ENCODE data around the gene TTC32.

TTC32 gene

DNA sequence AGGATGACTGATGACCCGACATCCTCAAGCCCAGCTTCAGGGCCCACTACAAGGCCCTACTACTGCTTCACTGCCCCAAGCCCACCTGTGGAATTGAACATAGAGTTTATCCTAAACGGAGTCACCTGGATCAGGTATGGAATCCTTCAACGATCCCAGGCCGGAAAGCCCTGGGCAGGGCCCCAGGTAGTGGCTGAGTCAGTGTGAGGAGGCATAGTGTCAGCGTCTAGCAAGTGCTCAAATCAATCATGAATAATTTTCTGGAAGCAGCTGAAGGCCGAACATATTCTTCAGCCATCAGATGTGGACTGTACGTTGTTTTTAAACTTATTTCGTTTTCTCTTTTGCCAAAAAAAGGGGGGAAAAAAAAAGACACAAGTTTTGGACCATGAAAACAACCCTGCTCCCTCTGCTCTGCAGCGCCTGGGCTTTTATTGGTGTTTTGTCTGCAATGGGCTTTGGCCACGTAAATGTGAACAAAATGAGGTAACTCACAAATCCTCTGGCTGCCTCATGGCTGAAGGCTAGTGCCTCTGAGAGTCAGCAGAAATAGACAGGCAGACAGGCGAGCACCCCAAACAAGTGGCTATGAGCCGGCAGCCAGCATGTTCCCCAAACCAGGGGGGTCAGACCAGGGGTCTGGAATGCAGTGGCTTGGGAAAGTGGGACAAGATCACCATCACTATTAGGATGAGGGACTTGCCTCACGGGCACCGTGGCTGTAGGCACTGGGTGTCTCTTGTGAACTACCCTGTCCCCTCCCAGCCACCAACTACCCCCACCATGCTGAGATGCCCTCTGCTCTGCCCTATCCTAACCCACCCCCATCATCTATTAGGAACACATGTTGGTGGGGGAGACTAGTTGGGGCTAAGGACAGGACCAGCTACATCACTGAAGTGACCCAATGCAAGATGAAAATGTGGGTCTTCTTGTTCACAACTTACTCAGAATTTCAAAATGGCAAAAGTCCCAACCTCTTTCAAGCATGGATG, 51.4 kb downstream of the TTC32 start:
- no peak for DNase-seq (ENCODE audit: low read depth)

GRCh38 chr2:19848952-19849351, 52.8 kb downstream of the TTC32 start:
- no peak for DNase-seq (ENCODE audit: low read depth)

- DNase-seq (ENCODE audit: low read depth): no peak
These were observed 53.6 kb downstream of the TTC32 start for GRCh38 chr2:19848029-19848750.

GRCh38 chr2:19847486-19847885, 54.3 kb downstream of the TTC32 start:
- DNase-seq (ENCODE audit: low read depth): no peak

Data from activated T-cell treated with anti-CD3 and anti-CD28 coated beads for 48 hours (primary cell).